ENCODE data around the gene GSS. TPM values are rescaled to one million over a fixed set of nuclear protein-coding genes. Genes with fewer than 3 reads are reported as not detected.

The GSS gene
- polyA plus RNA-seq, 1 experiment, result 110 TPM

DNA sequence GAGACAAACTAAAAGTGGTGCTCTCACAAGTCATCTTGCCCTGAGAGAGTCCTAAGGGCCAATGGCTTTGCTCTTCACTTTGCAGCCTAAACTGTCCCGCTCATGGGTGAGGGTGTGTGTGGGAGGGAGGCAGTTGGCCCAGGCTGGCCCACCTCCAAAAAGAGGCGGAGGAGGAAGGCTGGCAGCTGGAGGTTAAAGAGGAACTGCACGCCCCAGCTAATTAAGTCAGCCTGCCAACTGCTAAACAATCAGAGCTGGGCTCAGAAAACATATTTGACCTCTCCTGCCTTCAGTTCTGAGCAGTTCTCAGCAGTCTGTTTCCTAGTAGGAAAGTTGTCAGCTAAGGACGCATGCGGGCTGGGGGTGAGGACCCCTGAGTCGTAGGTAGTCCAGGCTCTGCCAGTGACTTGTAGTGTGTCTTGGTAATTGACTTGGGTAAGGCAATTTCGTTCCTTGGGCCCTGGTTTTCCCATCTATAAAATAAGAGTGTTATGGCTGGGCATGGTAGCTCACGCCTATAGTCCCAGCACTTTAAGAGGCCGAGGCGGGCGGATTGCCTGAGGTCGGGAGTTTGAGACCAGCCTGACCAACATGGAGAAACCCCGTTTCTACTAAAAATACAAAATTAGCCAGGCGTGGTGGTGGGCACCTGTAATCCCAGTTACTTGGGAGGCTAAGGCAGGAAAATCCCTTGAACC is 17.0 kb downstream of the GSS start:
- POLR2A ChIA-PET, result no interaction called here
- DNase-seq (ENCODE audit: low read depth), result no peak
- Histone ChIP-seq H3K4me3 (ENCODE audit: low read depth, low read length) (no peak overlapping the region), H3K27me3 (ENCODE audit: control insufficient read depth, insufficient read depth, low read length) (no peaks in the 10 kb centered on the region), H3K36me3 (ENCODE audit: control insufficient read depth, insufficient read depth, low read length) (peaks cover 11% of the 10 kb centered on the region)
- TF ChIP-seq, protein P1, sequence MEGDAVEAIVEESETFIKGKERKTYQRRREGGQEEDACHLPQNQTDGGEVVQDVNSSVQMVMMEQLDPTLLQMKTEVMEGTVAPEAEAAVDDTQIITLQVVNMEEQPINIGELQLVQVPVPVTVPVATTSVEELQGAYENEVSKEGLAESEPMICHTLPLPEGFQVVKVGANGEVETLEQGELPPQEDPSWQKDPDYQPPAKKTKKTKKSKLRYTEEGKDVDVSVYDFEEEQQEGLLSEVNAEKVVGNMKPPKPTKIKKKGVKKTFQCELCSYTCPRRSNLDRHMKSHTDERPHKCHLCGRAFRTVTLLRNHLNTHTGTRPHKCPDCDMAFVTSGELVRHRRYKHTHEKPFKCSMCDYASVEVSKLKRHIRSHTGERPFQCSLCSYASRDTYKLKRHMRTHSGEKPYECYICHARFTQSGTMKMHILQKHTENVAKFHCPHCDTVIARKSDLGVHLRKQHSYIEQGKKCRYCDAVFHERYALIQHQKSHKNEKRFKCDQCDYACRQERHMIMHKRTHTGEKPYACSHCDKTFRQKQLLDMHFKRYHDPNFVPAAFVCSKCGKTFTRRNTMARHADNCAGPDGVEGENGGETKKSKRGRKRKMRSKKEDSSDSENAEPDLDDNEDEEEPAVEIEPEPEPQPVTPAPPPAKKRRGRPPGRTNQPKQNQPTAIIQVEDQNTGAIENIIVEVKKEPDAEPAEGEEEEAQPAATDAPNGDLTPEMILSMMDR (IDR thresholded peaks at IDR 0.05; ENCODE audit: insufficient read depth, low read depth, low read length), result no peak
- CTCF ChIA-PET, result no interaction called here

GRCh38 chr20:34931771-34932170 is 23.8 kb downstream of the GSS start:
- ChIA-PET CTCF (interaction anchor here (1.1 kb wide), 1 partner anchor 12 kb away, joined by 4 read pairs; no protein-coding TSS in a partner anchor), POLR2A (no interaction called here)
- DNase-seq (ENCODE audit: low read depth), result no peak
- Histone ChIP-seq H3K27me3 (ENCODE audit: control insufficient read depth, insufficient read depth, low read length) (no peaks in the 10 kb centered on the region), H3K36me3 (ENCODE audit: control insufficient read depth, insufficient read depth, low read length) (peaks cover 16% of the 10 kb centered on the region), H3K4me3 (ENCODE audit: low read depth, low read length) (no peak overlapping the region)
- TF ChIP-seq, protein P1 (IDR thresholded peaks at IDR 0.05; ENCODE audit: insufficient read depth, low read depth, low read length), result no peak

DNA sequence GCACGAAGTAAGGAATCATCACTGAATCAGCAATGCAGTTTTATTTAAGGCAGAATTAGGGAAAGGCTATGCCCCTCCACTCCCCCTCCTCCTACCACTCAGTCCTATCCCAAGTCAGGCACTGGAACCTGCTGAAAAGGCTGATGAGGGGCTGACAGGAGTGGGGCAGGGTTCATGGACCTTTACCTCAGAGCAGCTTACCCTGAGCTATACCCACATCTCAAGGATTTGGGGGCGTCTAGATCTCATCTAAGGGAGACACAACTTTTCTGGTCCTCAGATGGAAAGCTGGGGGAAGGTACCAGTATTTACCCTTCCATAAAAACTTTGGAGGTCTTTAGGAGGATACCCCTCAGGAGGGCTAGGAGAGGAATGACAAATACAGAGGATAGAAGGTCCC is 27.2 kb downstream of the GSS start:
- no peak for DNase-seq (ENCODE audit: low read depth)
- Histone ChIP-seq H3K27me3 (ENCODE audit: control insufficient read depth, insufficient read depth, low read length) (no peaks in the 10 kb centered on the region), H3K4me3 (ENCODE audit: low read depth, low read length) (no peak overlapping the region), H3K36me3 (ENCODE audit: control insufficient read depth, insufficient read depth, low read length) (peaks cover 15% of the 10 kb centered on the region; the same call in 1 of the 2 replicates)
- POLR2A ChIA-PET, result interaction anchor here (0.5 kb wide), 1 partner anchor 52 kb away, joined by 3 read pairs; no protein-coding TSS in a partner anchor
- TF ChIP-seq, protein P1 (IDR thresholded peaks at IDR 0.05; ENCODE audit: insufficient read depth, low read depth, low read length), result no peak
- CTCF ChIA-PET, result interaction anchor here (0.7 to 0.8 kb wide), 3 partner anchors 13 to 54 kb away, joined by 3 to 4 read pairs (median 3); no protein-coding TSS in a partner anchor

DNA sequence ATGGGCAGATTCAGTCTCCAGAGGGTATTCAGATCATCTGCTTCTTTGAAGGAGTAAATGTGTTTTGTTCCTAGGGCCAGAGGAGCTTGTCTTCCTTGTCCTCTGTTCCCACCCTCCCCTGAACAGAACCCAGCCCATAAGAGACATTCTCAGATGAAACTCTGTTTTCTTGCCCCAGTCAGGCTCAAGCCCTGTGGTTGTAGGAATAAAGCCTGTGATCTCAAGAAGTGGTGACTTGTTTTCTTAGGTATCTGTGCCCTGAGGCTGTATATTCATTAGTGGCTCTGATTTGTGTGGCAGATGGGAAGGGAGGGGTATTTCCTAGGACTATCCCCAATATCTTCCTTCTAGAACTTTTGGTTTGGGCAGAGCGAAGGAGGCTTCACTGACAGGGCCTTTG is 27.9 kb downstream of the GSS start:
- ChIA-PET POLR2A (interaction anchor here (0.5 kb wide), 1 partner anchor 52 kb away, joined by 3 read pairs; no protein-coding TSS in a partner anchor), CTCF (interaction anchor here (0.7 to 0.8 kb wide), 3 partner anchors 15 to 199 kb away, joined by 3 to 4 read pairs (median 3); no protein-coding TSS in a partner anchor)
- DNase-seq (ENCODE audit: low read depth), result peak; percentile 61
- peaks cover 13% of the 10 kb centered on the region; the same call in 1 of the 2 replicates for H3K36me3 ChIP-seq (ENCODE audit: control insufficient read depth, insufficient read depth, low read length)
- no peaks in the 10 kb centered on the region for H3K27me3 ChIP-seq (ENCODE audit: control insufficient read depth, insufficient read depth, low read length)
- H3K4me3 ChIP-seq (ENCODE audit: low read depth, low read length), result no peak overlapping the region
- TF ChIP-seq, protein P1 (IDR thresholded peaks at IDR 0.05; ENCODE audit: insufficient read depth, low read depth, low read length), result no peak

GRCh38 chr20:34926581-34926980 is 29.0 kb downstream of the GSS start:
- Histone ChIP-seq H3K27me3 (ENCODE audit: control insufficient read depth, insufficient read depth, low read length) (no peaks in the 10 kb centered on the region), H3K36me3 (ENCODE audit: control insufficient read depth, insufficient read depth, low read length) (peaks cover 13% of the 10 kb centered on the region; the same call in 1 of the 2 replicates), H3K4me3 (ENCODE audit: low read depth, low read length) (no peak overlapping the region)
- no peak for DNase-seq (ENCODE audit: low read depth)
- ChIA-PET POLR2A (no interaction called here), CTCF (interaction anchor here (0.7 kb wide), 1 partner anchor 28 kb away, joined by 3 read pairs; no protein-coding TSS in a partner anchor)
- TF ChIP-seq, protein P1 (IDR thresholded peaks at IDR 0.05; ENCODE audit: insufficient read depth, low read depth, low read length), result no peak
